Transverse colon (tissue), 4 donors: ENCODE measurements around the gene PLPPR4.

Source experiments
- CTCF ChIP-seq, 5 experiments: fragments of 200-600 bp in 3 of 5; fragments of 450-650 bp in 2 of 5; sonication (generic) in 3 of 5; IDR thresholded peaks; 1 replicate in 2 of 5; 2 replicates in 3 of 5; pipeline ENCODE4 v1.5.1; 2016 to 2017; ENCODE audit warnings: antibody characterized with exemption in 5 of 5, inconsistent platforms in 3 of 5, mild to moderate bottlenecking in 2 of 5, moderate library complexity in 1 of 5
- POLR2A ChIP-seq: fragments of 450-650 bp; IDR thresholded peaks from one replicate; pipeline ENCODE4 v1.6.1; 2016; ENCODE audit warnings: antibody characterized with exemption, mild to moderate bottlenecking, moderate library complexity
- POLR2AphosphoS5 ChIP-seq, 3 donors: sonication (generic); formaldehyde crosslinking; IDR thresholded peaks; one replicate each; pipeline ENCODE4 v1.6.1; 2016; ENCODE audit warnings: antibody characterized with exemption in 3 of 3

GRCh38 chr1:99268021-99268420 lies 3.7 kb downstream of the PLPPR4 start:
- TF ChIP-seq POLR2AphosphoS5 (IDR thresholded peaks at IDR 0.05) (no peak), CTCF (IDR thresholded peaks at IDR 0.05) (no peak), POLR2A (no peak)
